Measurements from ENCODE around the gene KCNMA1. TPM values are rescaled to one million over a fixed set of nuclear protein-coding genes. Genes with fewer than 3 reads are reported as not detected.

KCNMA1 gene
- total RNA-seq, 1 experiment from 2014 or later, result 20.7 TPM

DNA sequence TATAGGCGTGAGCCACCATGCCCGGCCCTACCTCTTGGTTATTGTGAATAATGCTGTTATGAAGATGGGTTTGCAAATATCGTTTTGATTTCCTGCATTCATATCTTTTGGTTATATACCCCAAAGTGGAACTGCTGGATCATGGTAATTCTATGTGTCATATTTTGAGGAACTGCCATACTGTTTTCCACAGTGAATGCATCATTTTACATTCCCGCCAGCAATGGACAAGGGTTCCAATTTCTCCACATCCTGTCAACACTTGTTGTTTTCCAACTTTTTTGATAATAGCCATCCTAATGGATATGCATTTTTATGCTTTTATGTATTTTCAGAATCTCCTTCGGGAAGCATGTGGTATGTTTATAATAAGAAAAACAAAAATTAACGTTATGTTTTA lies 128.2 kb downstream of the KCNMA1 start:
- no peaks in the 10 kb centered on the region for H3K27me3 ChIP-seq (replicated peaks; ENCODE audit: control insufficient read depth, insufficient read depth, low read length)
- no peak for DNase-seq
- H3K4me1 ChIP-seq, result peaks cover 47% of the 10 kb centered on the region
- ChIA-PET CTCF (no interaction called here), POLR2A (no interaction called here)
- Mint-ChIP-seq H3K4me3 (ENCODE audit: unreplicated experiment) (no peak overlapping the region), H3K27me3 (ENCODE audit: insufficient read depth, unreplicated experiment) (no peaks in the 10 kb centered on the region), H3K36me3 (ENCODE audit: insufficient read depth, unreplicated experiment) (no peaks in the 10 kb centered on the region), H3K9me3 (ENCODE audit: unreplicated experiment) (no peaks in the 10 kb centered on the region), H3K4me1 (ENCODE audit: low read depth, unreplicated experiment) (peaks cover 36% of the 10 kb centered on the region), H3K27ac (ENCODE audit: unreplicated experiment) (no peak overlapping the region)
- no TSS peak for BruUV-seq (replicated peaks)
- TF ChIP-seq, protein P1, sequence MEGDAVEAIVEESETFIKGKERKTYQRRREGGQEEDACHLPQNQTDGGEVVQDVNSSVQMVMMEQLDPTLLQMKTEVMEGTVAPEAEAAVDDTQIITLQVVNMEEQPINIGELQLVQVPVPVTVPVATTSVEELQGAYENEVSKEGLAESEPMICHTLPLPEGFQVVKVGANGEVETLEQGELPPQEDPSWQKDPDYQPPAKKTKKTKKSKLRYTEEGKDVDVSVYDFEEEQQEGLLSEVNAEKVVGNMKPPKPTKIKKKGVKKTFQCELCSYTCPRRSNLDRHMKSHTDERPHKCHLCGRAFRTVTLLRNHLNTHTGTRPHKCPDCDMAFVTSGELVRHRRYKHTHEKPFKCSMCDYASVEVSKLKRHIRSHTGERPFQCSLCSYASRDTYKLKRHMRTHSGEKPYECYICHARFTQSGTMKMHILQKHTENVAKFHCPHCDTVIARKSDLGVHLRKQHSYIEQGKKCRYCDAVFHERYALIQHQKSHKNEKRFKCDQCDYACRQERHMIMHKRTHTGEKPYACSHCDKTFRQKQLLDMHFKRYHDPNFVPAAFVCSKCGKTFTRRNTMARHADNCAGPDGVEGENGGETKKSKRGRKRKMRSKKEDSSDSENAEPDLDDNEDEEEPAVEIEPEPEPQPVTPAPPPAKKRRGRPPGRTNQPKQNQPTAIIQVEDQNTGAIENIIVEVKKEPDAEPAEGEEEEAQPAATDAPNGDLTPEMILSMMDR (IDR thresholded peaks at IDR 0.05; ENCODE audit: insufficient read depth in 1 of 2, low read depth in 1 of 2, low read length in 1 of 2, severe bottlenecking in 1 of 2, unreplicated experiment in 1 of 2), result no peak
- H3K9me3 ChIP-seq, result no peaks in the 10 kb centered on the region
- H3K4me3 ChIP-seq (ENCODE audit: low read depth, low read length), result no peak overlapping the region
- H3K36me3 ChIP-seq (ENCODE audit: control insufficient read depth, insufficient read depth, low read length), result no peaks in the 10 kb centered on the region
- intact Hi-C loops (cut with micrococcal nuclease; ENCODE audit: unreplicated experiment), result no loop called here

DNA sequence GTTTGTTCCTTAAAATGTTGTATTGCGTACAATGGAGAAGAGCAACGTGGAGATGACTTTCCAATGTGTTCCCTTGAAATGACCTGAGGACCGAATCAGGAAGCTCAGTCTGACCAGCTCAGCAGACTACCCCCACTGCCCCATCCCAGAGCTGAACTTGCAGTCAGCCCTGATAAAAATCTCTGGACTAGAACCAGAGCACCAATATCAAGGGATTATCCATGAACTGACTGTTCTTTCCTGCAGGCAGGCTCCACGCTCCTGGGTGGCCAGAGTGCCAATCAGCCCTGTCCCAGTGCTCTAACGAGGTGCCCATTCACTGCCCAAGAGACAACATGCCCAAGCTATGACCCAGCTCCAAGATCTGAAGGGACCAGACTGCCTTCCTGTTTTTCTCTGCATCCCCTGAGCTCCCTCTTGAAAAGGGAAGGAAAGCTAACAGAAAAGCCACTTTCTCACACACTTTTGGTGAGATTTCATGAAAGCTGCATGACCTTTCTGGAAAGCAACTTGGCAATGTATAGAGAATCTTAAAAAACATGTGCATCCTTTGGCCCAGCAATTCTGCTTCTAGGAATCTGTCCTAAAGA lies 130.2 kb downstream of the KCNMA1 start:
- DNase-seq, result no peak
- Mint-ChIP-seq H3K9me3 (ENCODE audit: unreplicated experiment) (no peaks in the 10 kb centered on the region), H3K4me3 (ENCODE audit: unreplicated experiment) (no peak overlapping the region), H3K4me1 (ENCODE audit: low read depth, unreplicated experiment) (peaks cover 28% of the 10 kb centered on the region), H3K36me3 (ENCODE audit: insufficient read depth, unreplicated experiment) (no peaks in the 10 kb centered on the region), H3K27ac (ENCODE audit: unreplicated experiment) (no peak overlapping the region), H3K27me3 (ENCODE audit: insufficient read depth, unreplicated experiment) (no peaks in the 10 kb centered on the region)
- no TSS peak for BruUV-seq (replicated peaks)
- ChIA-PET CTCF (no interaction called here), POLR2A (no interaction called here)
- H3K36me3 ChIP-seq (ENCODE audit: control insufficient read depth, insufficient read depth, low read length), result no peaks in the 10 kb centered on the region
- H3K9me3 ChIP-seq, result no peaks in the 10 kb centered on the region
- H3K27me3 ChIP-seq (replicated peaks; ENCODE audit: control insufficient read depth, insufficient read depth, low read length), result no peaks in the 10 kb centered on the region
- peaks cover 46% of the 10 kb centered on the region for H3K4me1 ChIP-seq
- intact Hi-C loops (cut with micrococcal nuclease; ENCODE audit: unreplicated experiment), result no loop called here
- TF ChIP-seq, protein P1 (IDR thresholded peaks at IDR 0.05; ENCODE audit: insufficient read depth in 1 of 2, low read depth in 1 of 2, low read length in 1 of 2, severe bottlenecking in 1 of 2, unreplicated experiment in 1 of 2), result no peak
- no peak overlapping the region for H3K4me3 ChIP-seq (ENCODE audit: low read depth, low read length)

DNA sequence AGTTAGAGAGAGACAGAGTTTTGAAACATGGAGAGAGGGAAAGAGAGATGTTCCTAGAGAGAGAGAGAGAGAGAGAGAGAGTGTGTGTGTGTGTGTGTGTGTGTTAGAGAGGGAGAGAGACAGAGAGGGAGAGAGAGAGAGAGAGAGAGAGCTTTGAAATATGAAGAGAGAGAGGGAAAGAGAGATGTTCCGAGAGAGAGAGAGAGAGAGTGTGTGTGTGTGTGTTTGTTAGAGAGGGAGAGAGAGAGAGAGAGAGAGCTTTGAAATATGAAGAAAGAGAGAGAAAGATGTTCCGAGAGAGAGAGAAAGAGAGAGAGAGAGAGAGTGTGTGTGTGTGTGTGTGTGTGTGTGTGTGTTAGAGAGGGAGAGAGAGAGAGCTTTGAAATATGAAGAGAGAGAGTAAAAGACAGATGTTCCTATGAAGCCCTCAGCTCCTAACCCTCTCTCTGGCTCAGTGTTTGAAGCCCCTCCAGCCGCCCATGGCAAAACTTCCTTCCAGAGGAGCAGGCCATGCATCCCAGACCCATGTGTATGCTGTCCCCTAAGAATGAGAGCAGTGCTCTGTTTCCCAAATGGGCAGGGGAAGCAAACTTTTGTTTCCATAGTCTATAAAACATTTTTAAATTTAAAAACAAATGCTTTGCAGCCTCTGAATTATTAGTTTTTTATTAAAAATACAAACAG lies 130.9 kb downstream of the KCNMA1 start:
- no peaks in the 10 kb centered on the region for H3K36me3 Mint-ChIP-seq (ENCODE audit: insufficient read depth, unreplicated experiment)
- no peak for DNase-seq
- H3K27me3 ChIP-seq (replicated peaks; ENCODE audit: control insufficient read depth, insufficient read depth, low read length), result no peaks in the 10 kb centered on the region
- BruUV-seq (replicated peaks), result no TSS peak
- H3K9me3 Mint-ChIP-seq (ENCODE audit: unreplicated experiment), result no peaks in the 10 kb centered on the region
- CTCF ChIA-PET, result interaction anchor here (0.7 kb wide), 1 partner anchor 333 kb away, joined by 4 read pairs; no protein-coding TSS in a partner anchor
- POLR2A ChIA-PET, result no interaction called here
- H3K36me3 ChIP-seq (ENCODE audit: control insufficient read depth, insufficient read depth, low read length), result no peaks in the 10 kb centered on the region
- H3K9me3 ChIP-seq, result no peaks in the 10 kb centered on the region
- peaks cover 21% of the 10 kb centered on the region for H3K4me1 Mint-ChIP-seq (ENCODE audit: low read depth, unreplicated experiment)
- intact Hi-C loops (cut with micrococcal nuclease; ENCODE audit: unreplicated experiment), result no loop called here
- no peak overlapping the region for H3K4me3 Mint-ChIP-seq (ENCODE audit: unreplicated experiment)
- TF ChIP-seq, protein P1 (IDR thresholded peaks at IDR 0.05; ENCODE audit: insufficient read depth in 1 of 2, low read depth in 1 of 2, low read length in 1 of 2, severe bottlenecking in 1 of 2, unreplicated experiment in 1 of 2), result no peak
- H3K4me3 ChIP-seq (ENCODE audit: low read depth, low read length), result no peak overlapping the region
- H3K27me3 Mint-ChIP-seq (ENCODE audit: insufficient read depth, unreplicated experiment), result no peaks in the 10 kb centered on the region
- H3K4me1 ChIP-seq, result peaks cover 39% of the 10 kb centered on the region
- no peak overlapping the region for H3K27ac Mint-ChIP-seq (ENCODE audit: unreplicated experiment)
